Natural killer cell treated with Interleukin-12 subunit alpha and Interleukin-12 subunit beta and Interleukin-15 and Interleukin-18, amount 100 ng/mL, for 72 hours (primary cell): ENCODE measurements around the gene ALDH3A2. TPM values are rescaled to one million over a fixed set of nuclear protein-coding genes. Genes with fewer than 3 reads are reported as not detected.

Source experiments
- ATAC-seq, 2 donors: fragments of 150-1000 bp; cut with Tn5 transposase in 1 of 2; sonication (Bioruptor Pico), chemical (Tn5 transposase) in 1 of 2; 2 replicates each; pipeline ENCODE4 v1.10.0; 2021
- DNase-seq: peaks from one replicate; pipeline ENCODE4 v3.0.0; 2022; ENCODE audit warnings: low spot score
- H3K27ac Mint-ChIP-seq, 2 donors: 1 replicate in 1 of 2; 2 replicates in 1 of 2; pipeline ENCODE4 v1.8.0; 2022; ENCODE audit warnings: mixed read lengths in 2 of 2, mild to moderate bottlenecking in 1 of 2, moderate library complexity in 1 of 2
- H3K27me3 Mint-ChIP-seq, 2 donors: 1 replicate in 1 of 2; 2 replicates in 1 of 2; pipeline ENCODE4 v1.8.0; 2022; ENCODE audit warnings: mixed read lengths in 2 of 2
- H3K36me3 Mint-ChIP-seq: one replicate; pipeline ENCODE4 v1.8.0; 2022; ENCODE audit warnings: mixed read lengths
- H3K4me1 Mint-ChIP-seq, 2 donors: 1 replicate in 1 of 2; 2 replicates in 1 of 2; pipeline ENCODE4 v1.8.0; 2022; ENCODE audit warnings: low read depth in 2 of 2, mixed read lengths in 2 of 2, mild to moderate bottlenecking in 1 of 2
- H3K4me3 Mint-ChIP-seq: one replicate; pipeline ENCODE4 v1.8.0; 2022; ENCODE audit warnings: mixed read lengths
- H3K9me3 Mint-ChIP-seq: 2 replicates; pipeline ENCODE4 v1.8.0; 2022; ENCODE audit warnings: mixed read lengths
- total RNA-seq, 2 donors: library from RNA; stranded (reverse); gene quantifications; one replicate each; pipeline ENCODE4 v1.2.3, GENCODE V29; 2022

The ALDH3A2 gene
- total RNA-seq, 2 donors from 2014 or later = 22.3 to 31.6 TPM

GRCh38 chr17:19719355-19720209 is 71.0 kb downstream of the ALDH3A2 start:
- no peaks in the 10 kb centered on the region for H3K9me3 Mint-ChIP-seq
- H3K36me3 Mint-ChIP-seq = no peaks in the 10 kb centered on the region
- DNase-seq = no peak
- H3K4me1 Mint-ChIP-seq = no peaks in the 10 kb centered on the region
- H3K27ac Mint-ChIP-seq = no peak overlapping the region
- no peak for ATAC-seq
- H3K27me3 Mint-ChIP-seq = no peaks in the 10 kb centered on the region
- H3K4me3 Mint-ChIP-seq = no peak overlapping the region

GRCh38 chr17:19720210-19720475 is 71.6 kb downstream of the ALDH3A2 start:
- DNase-seq = no peak
- H3K27ac Mint-ChIP-seq = no peak overlapping the region
- peaks cover 2 to 3% of the 10 kb centered on the region in 2 donors for H3K4me1 Mint-ChIP-seq
- H3K36me3 Mint-ChIP-seq = no peaks in the 10 kb centered on the region
- ATAC-seq = no peak
- no peaks in the 10 kb centered on the region for H3K9me3 Mint-ChIP-seq
- no peaks in the 10 kb centered on the region for H3K27me3 Mint-ChIP-seq
- no peak overlapping the region for H3K4me3 Mint-ChIP-seq

GRCh38 chr17:19720631-19721426 is 72.3 kb downstream of the ALDH3A2 start:
- no peak overlapping the region for H3K4me3 Mint-ChIP-seq
- H3K27me3 Mint-ChIP-seq = no peaks in the 10 kb centered on the region
- H3K27ac Mint-ChIP-seq = no peak overlapping the region
- no peaks in the 10 kb centered on the region for H3K9me3 Mint-ChIP-seq
- peaks cover 5 to 8% of the 10 kb centered on the region in 2 donors for H3K4me1 Mint-ChIP-seq
- no peak for ATAC-seq
- no peaks in the 10 kb centered on the region for H3K36me3 Mint-ChIP-seq
- no peak for DNase-seq

- no peaks in the 10 kb centered on the region for H3K36me3 Mint-ChIP-seq
- no peak overlapping the region for H3K27ac Mint-ChIP-seq
- H3K9me3 Mint-ChIP-seq = no peaks in the 10 kb centered on the region
- ATAC-seq (no peak), DNase-seq (no peak)
- peaks cover 5 to 8% of the 10 kb centered on the region in 2 donors for H3K4me1 Mint-ChIP-seq
- no peak overlapping the region for H3K4me3 Mint-ChIP-seq
- no peaks in the 10 kb centered on the region for H3K27me3 Mint-ChIP-seq
Observed at GRCh38 chr17:19723964-19724363, 75.4 kb downstream of the ALDH3A2 start.

- ATAC-seq = peak; percentile 73 to 87
- H3K4me3 Mint-ChIP-seq = peak overlapping the region; percentile 49
- peak; percentile 78 for DNase-seq
- peak overlapping the region in 1 of 2 donors; percentile 40 for H3K27ac Mint-ChIP-seq
- H3K9me3 Mint-ChIP-seq = no peaks in the 10 kb centered on the region
- H3K4me1 Mint-ChIP-seq = peaks cover 5 to 8% of the 10 kb centered on the region in 2 donors
- no peaks in the 10 kb centered on the region for H3K36me3 Mint-ChIP-seq
- no peaks in the 10 kb centered on the region for H3K27me3 Mint-ChIP-seq
Observed at GRCh38 chr17:19724501-19725420, 76.2 kb downstream of the ALDH3A2 start.

- Mint-ChIP-seq H3K27me3 (no peaks in the 10 kb centered on the region), H3K4me1 (peaks cover 5 to 8% of the 10 kb centered on the region in 2 donors), H3K36me3 (no peaks in the 10 kb centered on the region), H3K27ac (peak overlapping the region in 1 of 2 donors; percentile 40), H3K9me3 (no peaks in the 10 kb centered on the region), H3K4me3 (peak overlapping the region; percentile 49)
- DNase-seq (no peak), ATAC-seq (no peak)
Observed at GRCh38 chr17:19725486-19725885, 76.9 kb downstream of the ALDH3A2 start.

GRCh38 chr17:19726631-19727376 is 78.3 kb downstream of the ALDH3A2 start:
- Mint-ChIP-seq H3K9me3 (no peaks in the 10 kb centered on the region), H3K27me3 (no peaks in the 10 kb centered on the region), H3K4me1 (peaks cover 5 to 8% of the 10 kb centered on the region in 2 donors), H3K27ac (no peak overlapping the region), H3K36me3 (no peaks in the 10 kb centered on the region), H3K4me3 (no peak overlapping the region)
- DNase-seq = no peak
- no peak for ATAC-seq

Other genes starting within 250 kb of the ALDH3A2 start
- gene RNF112, start 237.5 kb upstream of the ALDH3A2 start, total RNA-seq = 1 to 10 TPM in 1 of 2 donors, under 1 TPM in 1; 0.14 to 1.1 TPM
- gene SLC47A1, start 114.9 kb upstream of the ALDH3A2 start, total RNA-seq = not detected
- gene SLC47A2, start 67.8 kb downstream of the ALDH3A2 start, total RNA-seq = not detected
- not detected for gene ALDH3A1, start 99.5 kb downstream of the ALDH3A2 start, total RNA-seq
- gene ULK2, start 219.2 kb downstream of the ALDH3A2 start, total RNA-seq = 1 to 10 TPM; 7.5 to 8.6 TPM